ENCODE data around the gene TTLL6.
"Not testable (repeated sequence)": the region's sequence is repeated elsewhere in the genome, so short reads cannot be mapped to it uniquely, and the experiment has no call there.

The TTLL6 gene

DNA sequence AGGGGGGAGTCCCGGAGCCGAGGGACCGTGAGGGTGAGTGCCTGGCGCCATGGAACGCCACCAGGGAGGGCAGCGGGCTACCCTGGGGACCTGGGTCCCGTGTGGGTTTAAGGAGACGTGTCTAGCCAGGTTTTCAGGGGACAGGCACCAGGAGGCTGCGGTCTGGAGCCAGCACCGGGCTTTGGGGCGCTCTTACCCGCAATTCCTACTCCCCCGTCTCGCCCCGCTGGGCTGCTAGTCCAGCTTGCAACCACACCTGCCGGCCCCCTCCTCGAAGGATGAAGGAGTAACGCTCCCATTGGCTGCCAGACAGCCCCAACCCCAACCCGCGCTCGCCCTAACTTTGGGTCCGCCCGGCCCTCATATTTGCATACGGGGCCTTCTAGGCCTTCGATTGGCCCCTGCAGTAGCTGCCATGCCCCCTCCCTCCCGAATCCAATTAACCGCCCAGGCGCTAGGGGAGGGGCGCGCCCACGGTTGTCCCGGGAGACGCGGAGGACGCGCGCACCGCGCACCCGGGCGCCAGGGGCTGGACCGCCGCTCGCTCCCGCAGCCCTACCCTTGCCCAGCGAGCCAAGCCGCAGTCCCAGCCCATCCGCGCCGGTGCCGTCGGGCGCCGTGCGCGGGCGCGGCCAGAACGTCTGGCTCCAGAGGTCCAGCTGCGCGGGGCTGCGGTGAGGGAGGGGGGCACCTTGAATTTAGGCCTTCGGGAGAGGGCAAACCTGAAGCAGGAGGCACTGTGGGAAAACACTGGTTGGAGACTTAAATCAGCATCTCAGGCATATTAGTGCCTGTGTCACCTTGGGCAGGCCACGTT is at the start of gene TTLL6:
TTLL6 (minus strand) TSS at position 456 of the 817 bp plus-strand sequence; CDS start at position 299, 157 bp downstream.
- peak; percentile 50 to 57 for DNase-seq (ENCODE audit: low read depth in 2 of 2)

DNA sequence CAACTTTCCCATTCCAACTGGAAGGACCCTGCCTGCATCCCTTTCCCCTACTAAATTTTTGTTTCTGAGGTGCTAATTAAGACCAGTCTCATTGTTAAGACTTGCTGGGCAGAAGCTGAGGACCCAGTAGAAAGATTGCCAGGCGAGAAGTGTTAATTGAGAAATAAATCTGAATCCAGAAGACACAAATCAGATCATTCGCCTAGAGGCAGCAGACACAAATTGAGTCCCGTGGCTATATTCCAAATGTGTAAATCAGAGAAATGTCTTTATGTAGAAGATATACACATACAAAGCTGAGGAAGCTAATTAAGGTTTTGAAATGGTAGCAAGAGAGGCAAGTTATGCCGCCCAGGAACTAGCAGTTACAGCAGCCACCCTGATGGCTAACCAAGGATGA is 43.4 kb upstream of the TTLL6 start:
- no peak for DNase-seq (ENCODE audit: low read depth in 2 of 2)

DNA sequence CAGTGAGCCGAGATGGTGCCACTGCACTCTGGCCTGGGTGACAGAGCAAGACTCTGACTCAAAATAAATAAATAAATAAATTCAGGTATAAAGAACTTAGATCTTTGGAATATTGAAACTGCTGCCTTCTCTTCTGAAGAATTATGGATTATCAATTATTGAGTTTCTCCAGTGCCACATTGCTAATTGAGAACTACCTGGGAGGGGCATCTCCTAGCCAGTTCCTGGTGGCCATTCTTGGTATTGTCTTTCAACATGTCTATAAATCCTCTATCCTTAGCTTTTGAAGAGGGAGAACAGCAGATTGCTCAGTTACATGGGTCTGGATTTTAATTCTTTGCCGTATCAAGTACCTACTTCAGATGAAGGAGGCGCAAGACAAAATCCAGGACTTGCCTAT is 43.0 kb upstream of the TTLL6 start:
- DNase-seq (ENCODE audit: low read depth in 2 of 2): no peak

DNA sequence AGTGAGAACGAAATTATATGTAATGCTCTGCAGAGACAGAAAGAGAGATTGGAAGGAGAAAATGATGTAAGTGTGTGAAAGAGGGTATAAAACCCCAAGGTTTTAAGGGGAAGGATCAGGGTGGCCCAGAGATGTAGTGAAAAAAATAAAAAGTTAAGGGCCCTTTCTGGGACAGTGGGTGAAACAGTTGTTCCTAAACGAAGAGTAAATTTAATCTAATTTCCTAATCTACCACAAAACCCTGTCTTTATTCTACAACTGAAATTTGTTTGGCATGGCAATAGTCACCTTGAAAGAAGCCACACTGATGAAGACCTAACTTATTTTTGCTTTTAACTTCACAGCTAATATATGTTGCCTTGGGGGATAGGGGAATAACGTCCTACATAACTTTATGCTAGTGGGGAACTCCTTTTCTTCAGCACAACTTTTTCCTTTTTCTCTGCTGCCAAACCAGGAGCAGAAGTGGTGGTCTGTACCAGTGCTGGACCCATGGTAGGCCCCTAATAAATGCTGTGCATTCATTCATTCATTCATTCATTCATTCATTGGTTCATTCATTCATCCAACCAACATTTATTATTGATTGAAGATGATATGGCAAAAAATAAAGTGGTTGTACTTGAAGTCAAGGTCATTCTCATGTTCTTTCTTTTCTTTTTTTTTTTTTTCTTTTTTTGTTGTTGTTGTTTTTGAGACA is 39.2 kb upstream of the TTLL6 start:
- no peak for DNase-seq (ENCODE audit: low read depth in 2 of 2)

DNA sequence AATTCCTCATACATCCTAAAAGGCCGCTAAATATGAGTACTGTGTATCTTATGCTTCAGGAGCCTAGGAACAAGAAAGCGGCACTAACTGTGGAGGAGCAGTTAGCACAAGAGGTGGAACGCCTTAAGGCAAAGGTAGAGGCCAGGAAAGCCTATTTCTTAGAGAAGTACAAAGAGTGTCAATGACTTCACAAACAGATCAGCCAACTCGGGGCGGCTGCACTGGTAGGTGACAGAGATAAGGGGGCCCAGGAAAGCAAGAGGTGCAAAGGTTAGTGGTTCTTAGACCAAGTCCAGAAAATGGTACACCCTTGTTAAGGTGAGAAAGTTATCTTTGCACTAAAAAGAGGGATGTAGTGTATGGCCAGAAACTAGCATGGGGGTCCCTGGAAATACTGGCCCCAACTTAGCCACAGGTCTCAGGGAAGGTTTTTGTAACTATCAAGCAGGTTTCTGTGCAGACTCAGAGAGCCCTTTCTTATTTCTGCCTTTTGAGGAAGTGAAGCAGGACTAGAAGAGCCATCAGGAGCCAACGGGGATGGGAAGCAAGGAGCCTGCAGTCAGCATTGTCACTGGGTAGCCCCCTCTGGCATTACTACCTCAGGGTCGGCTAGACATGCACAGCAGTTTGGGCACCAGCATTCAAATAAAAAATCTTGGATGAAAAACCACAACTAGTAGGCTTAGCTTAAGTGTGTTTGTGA is 37.9 kb upstream of the TTLL6 start:
- no peak for DNase-seq (ENCODE audit: low read depth in 2 of 2)

DNA sequence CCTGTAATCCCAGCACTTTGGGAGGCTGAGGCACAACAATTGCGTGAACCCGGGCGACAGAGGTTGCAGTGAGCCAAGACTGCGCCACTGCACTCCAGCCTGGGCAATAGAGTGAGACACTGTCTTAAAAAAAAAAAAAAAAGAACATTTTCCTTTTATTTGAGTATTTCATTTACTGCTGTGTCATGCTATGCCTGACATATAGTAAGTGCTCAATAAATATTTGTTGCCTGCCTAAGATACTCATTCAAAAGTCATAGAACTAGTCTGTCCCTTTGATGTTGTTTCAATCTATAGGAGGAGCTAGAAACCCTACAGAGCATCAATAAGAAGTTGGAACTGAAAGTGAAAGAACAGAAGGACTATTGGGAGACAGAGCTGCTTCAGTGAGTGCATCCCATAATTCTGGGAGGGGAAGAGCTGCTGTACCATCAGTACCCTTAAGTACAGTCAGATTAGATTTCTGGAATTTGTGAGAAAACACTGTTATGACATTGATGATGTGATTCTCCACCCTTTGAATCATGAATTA is 33.8 kb upstream of the TTLL6 start:
- DNase-seq (ENCODE audit: low read depth in 2 of 2): no peak

DNA sequence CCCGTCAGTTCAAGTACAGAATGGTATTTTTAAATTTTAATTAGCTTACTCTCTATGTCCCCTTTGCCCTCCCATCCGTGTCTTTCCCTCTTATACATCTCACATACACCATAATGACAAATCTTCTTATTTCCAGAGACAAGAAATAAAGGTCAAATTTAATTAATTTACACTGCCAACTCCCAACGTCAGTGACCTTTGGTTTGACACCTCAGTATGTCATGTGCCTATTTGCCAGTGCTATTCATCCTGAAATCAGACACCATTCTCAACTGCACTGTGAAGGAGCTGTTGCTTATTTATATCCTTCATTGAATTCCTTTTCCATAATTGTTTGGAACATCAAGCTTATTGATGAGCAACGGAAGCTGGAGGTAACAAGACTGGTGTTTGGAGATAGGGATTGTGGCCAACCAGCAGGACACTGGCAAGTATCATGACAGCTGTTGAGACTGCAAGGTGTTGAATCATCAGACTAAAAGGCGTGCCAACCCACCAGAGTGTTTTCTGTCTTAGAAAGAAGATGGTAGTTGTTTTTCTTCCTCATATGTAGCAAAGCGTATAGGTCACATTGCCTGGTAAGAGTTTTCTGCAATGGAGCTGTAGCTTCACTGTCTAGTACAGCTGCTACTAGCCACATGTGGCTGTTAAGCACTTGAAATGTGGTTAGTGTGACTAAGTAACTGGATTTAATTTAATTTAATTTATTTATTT is 26.3 kb upstream of the TTLL6 start:
- DNase-seq (ENCODE audit: low read depth in 2 of 2): no peak

DNA sequence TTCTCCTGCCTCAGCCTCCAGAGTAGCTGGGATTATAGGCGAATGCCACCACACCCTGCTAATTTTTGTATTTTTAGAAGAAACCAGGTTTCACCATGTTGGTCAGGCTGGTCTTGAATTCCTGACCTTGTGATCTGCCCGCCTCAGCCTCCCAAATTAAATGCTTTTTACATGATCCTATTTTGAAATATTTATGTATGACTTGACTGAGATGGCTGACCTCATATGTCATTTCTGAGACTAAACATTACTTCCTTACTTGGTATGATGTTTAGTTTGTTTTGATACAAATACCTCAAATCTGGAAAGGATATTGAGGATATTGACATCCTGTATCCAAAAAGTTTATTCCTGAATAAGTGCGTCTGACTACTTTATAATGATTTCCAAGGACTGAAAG is 25.7 kb upstream of the TTLL6 start:
- no peak for DNase-seq (ENCODE audit: low read depth in 2 of 2)

DNA sequence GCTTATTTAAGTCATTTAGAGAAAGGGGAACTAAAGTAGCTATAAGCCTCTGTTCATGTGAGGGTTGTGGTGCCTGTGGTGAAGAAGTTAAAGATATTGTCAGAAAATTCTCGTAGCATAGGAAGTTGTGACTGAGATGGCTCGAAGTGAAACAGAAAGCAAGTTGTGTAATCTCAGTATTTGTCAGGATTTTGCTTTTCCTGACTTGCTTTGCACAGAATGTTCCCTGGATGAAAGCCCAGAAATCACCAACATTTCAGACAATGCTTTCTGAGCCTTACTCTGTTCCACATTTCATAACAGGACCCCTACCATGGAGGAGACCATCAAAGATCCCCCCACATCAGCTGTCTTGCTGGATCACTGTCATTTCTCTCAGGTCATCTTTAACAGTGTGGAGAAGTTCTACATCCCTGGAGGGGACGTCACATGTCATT is 24.4 kb upstream of the TTLL6 start:
- DNase-seq (ENCODE audit: low read depth in 2 of 2): no peak

DNA sequence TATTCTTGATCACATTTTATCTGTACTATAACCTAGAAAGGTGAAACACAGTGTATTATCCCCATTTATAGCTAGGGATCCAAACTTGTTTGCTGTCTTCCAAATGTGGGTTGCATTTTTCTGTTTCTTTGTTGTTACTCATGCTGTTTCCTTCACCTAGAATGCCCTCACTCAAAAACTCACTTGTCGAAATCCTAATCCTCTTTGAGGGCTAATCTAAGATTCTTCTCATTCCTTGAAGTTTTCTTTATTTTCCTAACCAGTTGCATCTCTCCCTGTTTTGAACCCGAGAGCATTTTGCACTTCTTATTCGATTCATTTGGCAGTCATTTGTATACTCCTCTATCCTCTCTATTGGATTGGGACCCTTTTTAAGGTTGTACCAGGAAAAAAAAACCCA is 23.4 kb upstream of the TTLL6 start:
- DNase-seq (ENCODE audit: low read depth in 2 of 2): no peak

DNA sequence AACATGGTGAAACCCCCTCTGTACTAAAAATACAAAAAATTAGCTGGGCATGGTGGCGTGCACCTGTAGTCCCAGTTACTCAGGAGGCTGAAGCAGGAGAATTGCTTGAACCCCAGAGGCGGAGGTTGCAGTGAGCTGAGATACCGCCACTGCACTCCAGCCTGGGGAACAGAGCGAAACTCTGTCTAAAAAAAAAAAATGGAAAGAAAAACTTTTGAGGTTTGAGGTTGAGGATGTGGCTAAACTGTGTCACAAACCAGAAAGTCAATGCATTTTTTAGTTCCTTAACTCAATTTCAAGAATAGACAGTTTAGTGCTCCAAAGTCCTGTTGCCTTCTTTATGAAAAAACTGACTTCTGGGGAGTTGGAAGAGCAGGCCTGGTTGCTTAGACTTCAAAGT is 20.4 kb upstream of the TTLL6 start:
- DNase-seq (ENCODE audit: low read depth in 2 of 2): not testable (repeated sequence)

DNA sequence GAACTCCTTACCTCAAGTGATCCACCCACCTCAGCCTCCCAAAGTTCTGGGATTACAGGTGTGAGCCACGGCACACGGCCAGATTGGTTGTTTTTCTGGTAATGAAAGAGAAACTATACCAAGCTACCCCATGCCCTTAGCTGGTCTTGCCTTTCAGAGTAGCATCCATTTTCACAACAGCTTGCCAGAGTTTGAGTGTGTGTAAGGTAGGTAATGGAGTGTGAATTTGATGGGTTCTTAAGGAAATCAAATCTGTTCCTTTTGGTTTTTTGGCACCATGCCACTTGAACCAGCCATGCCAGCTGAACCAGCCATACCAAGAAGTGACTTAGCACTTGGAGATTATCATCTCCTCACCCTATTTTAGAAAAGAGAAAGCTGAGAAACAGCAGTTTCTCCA is 18.9 kb upstream of the TTLL6 start:
- no peak for DNase-seq (ENCODE audit: low read depth in 2 of 2)

DNA sequence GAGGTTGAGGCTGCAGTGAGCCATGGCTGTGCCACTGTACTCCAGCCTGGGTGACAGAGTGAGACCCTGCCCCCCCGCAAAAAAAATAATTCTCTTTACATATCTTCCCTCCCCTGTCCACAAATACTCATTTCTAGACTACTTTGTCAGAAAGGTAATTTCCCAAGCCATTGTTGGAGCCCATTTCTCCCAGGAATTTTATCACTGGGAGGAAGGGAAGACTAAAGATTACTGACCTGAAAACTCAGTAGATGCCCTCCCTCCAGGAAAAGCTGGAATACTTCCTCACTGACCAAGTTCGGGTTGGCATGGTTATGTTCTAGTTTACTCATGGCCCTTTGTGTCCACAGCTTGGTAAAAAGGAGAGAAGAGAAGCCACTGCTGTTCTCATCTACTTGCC is 17.9 kb upstream of the TTLL6 start:
- no peak for DNase-seq (ENCODE audit: low read depth in 2 of 2)

DNA sequence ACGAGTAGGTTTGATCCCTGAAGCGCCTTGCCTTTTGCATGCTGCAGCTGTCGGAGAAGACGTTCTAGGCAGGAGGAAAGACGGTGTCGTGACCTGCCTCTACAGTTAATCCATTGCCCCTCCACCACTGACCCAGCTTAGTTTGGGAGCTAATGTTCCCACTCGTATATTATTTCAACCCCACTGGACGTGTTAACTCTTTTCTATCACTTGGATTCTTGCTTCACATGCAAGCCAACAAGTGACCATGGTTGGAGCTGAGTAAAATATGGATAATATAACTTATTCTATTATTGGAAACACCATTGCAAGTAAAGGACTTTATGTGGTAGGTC is 14.5 kb upstream of the TTLL6 start:
- no peak for DNase-seq (ENCODE audit: low read depth in 2 of 2)

DNA sequence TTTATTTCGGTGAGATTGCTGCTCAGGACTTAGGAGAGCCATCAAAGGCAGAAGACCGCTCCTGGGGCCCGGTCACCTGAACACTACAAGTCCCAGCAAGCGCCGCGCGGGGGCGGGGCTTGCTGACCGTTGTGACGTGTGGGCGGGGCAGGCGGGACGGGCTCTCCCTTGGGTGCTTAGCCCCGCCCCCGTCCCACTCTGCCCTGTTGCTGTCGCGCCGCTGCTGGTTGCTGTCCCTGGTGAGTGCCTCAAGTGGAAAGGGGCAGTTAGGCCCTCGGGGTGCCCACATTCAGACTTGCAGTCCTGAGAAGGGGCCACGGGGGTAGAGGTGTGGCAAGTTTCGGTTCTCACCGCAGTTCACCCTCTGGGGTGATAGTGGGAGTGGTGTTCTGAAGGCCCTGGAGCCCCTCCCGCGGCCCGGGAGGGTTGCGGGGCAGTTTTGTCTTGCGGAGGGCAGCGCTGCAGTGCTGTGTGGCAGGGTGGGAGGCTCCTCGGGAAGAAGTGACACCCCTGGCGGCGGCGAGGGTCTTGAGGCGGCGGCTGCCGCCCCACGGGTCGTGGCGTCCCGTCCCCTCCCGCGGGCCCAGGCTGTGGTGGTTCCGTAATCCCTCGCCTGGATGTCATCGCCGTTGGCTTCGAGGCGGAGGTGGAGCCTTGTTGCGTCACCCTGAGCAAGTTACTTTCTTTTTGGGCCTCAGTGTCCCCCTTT is 14.0 kb upstream of the TTLL6 start, which contains the start of gene CALCOCO2:
CALCOCO2 (plus strand) TSS at position 196 of the 709 bp plus-strand sequence. CDS start 10,673 bp downstream, outside the sequence.
- DNase-seq (ENCODE audit: low read depth in 2 of 2): peak; percentile 86 to 87

DNA sequence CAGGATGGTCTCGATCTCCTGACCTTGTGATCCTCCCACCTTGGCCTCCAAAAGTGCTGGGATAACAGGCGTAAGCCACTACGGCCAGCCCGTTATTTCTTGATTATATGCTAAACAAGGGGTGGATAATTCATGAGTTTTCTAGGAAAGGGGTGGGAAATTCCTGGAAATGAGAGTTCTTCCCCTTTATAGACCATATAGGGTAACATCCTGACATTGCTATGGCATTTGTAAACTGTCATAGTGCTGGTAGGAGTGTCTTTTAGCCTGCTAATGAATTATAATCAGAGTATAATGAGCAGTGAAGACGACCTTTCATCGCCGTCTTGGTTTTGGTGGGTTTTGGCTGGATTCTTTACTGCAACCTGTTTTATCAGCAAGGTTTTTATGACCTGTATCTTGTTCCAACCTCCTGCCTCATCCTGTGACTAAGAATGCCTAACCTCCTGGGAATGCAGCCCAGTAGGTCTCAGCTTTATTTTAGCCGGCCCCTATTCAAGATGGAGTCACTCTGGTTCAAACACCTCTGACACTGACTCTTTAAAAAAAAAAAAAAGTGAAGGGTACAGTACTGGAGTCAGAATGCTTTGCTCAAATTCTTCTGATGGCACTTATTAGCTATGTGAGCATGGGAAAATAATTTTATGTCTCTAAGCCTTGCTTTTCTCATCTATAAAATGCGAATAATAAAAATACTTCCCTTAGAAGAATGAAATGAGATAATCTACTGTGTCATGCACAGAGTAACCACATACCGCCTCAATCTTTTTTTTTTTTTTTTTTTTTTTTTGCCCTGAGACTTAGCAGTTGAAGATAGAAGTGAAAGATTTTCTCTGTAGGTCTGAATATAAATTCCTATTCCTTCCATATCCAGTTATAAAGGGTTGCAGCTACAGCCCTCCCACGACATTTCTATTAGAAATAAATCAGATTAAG is 8.7 kb upstream of the TTLL6 start:
- no peak for DNase-seq (ENCODE audit: low read depth in 2 of 2)

DNA sequence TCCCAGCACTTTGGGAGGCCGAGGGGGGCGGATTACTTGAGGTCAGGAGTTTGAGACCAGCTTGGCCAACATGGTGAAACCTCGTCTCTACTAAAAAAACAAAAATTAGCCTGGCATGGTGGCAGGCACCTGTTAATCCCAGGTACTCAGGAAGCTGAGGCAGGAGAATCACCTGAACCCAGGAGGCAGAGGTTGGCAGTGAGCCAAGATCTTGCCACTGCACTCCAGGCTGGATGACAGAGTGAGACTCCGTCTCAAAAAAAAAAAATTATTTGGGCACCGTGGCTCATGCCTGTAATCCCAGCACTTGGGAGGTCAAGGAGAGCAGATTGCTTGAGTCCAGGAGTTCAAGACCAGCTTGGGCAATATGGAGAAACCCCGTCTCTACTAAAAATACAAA is 3.9 kb upstream of the TTLL6 start:
- DNase-seq (ENCODE audit: low read depth in 2 of 2): not testable (repeated sequence)

DNA sequence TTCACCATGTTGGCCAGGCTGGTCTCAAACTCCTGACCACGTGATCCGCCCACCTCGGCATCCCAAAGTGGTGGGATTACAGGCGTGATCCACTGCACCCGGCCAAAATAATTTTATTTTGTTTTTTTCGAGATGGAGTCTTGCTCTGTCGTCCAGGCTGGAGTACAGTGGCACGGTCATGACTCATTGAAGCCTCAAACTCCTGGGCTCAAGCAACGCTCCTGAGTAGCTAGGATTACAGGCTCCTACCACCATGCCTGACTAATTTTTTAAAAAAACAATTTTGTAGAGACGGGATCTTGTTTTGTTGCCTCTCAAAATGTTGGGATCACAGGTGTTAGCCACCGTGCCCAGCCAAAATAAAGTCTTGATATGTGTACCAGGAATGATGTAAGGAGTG is 2.4 kb upstream of the TTLL6 start:
- no peak for DNase-seq (ENCODE audit: low read depth in 2 of 2)

DNA sequence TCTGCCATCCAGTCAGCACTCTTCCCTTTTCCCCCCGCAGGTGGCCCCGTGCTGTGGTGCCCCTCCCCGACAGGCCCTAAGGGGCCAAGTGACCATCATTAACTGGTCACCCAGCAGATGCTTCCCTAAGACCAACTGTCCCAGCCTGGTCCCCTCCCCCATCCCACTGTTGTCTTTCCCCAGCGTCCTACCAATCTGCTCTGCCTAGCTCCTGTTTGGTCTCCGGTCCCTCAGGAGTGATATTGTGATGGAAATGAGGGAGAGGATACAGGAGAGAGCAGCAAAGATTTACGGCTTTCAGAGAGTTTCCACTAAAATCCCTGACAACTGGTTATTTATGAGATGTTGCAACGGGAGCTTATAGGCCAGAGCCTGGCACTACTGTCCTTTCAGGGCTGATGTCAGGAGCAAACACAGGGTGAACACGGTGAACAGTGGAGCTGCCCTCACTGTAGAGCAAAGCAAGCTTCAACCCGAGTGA is 1.4 kb upstream of the TTLL6 start:
- no peak for DNase-seq (ENCODE audit: low read depth in 2 of 2)

DNA sequence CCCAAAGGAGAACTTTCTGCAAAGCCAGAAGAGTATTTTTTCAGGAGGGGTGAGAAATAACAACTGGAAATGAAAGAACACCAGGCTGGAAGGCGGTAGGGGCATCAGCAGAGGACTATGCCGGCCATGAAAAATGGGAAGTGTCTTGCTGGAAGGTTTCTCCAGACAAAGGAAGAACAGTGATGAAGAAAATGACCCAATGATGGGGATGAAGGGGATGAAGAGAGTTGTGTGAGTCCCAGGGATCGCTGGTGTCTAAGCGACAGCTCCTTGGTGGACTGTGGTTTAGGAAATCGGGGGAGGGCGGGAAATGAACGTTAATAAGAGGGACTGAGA is 623 bp downstream of the TTLL6 start:
- no peak for DNase-seq (ENCODE audit: low read depth in 2 of 2)
